ENCODE data around the gene TRIP4.
"Not testable (repeated sequence)": the region's sequence is repeated elsewhere in the genome, so short reads cannot be mapped to it uniquely, and the experiment has no call there.

Gene TRIP4

GRCh38 chr15:64381000-64381751 is 6.5 kb upstream of the TRIP4 start, which contains the start of gene PCLAF:
PCLAF (minus strand) TSS chr15:64381441; CDS start chr15:64381371, 70 bp downstream.
- DNase-seq (ENCODE audit: low read depth in 2 of 2) = peak; percentile 91 to 94

- DNase-seq (ENCODE audit: low read depth in 2 of 2) = no peak
Observed at GRCh38 chr15:64383760-64384159, 3.9 kb upstream of the TRIP4 start.

- DNase-seq (ENCODE audit: low read depth in 2 of 2) = no peak
Observed at GRCh38 chr15:64386291-64386690, 1.3 kb upstream of the TRIP4 start.

- no peak for DNase-seq (ENCODE audit: low read depth in 2 of 2)
Observed at GRCh38 chr15:64389036-64389435, 1.4 kb downstream of the TRIP4 start.

- not testable (repeated sequence) for DNase-seq (ENCODE audit: low read depth in 2 of 2)
Observed at GRCh38 chr15:64392471-64392870, 4.8 kb downstream of the TRIP4 start.

DNA sequence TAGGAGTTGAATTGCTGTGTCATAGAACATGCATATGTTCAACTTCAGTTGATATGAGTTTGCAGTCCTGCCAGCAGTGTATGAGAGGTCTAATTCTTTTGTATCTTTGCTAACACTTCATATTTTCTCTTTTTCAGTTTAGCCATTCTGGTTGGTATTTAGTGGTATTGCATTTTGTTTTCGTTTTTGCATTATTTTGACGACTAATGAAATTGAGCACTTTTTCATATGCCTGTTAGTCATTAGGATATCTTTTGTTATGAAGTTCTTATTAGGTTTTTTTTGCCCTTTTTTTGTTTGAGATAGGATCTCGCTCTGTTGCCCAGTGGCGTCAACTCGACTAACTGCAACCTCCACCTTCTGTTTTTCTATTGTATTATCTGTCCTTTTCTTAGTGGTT is 9.2 kb downstream of the TRIP4 start:
- DNase-seq (ENCODE audit: low read depth in 2 of 2) = no peak

DNA sequence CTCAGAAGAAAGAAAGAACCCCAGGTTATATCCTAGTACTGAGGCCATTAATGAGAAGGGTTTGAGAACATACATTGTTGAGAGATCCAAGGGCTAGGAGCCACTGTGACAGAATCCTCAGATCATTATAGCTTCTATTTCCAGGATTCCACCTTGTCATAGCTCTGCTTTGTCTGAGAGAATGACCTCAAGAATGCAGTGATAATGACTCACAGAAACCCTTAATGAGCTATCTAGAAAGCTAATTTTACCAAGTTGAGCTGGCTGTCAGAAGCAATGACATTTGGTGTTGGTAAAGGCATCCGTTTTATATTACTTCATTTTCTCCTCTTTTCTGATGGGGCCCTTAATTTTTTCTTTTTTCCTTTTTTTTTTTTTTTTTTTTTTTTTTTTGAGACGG is 10.9 kb downstream of the TRIP4 start:
- DNase-seq (ENCODE audit: low read depth in 2 of 2) = no peak

DNA sequence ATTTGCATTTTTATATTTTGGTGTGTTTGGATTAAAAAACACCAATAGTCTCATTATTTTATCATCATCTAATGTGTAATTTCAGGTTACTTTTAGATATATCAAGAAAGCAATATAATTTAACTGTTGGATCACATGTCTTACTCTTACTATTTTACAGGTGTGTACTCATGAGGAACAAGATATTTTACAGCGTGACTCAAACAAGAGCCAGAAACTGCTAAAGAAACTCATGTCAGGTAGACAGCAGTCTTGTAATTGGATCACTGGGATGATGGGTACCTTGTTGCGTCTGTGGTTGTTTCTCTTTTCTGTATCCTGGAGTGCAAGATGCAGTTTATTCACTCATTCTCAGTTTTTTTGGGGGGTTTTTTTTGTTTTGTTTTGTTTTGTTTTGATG is 12.9 kb downstream of the TRIP4 start:
- DNase-seq (ENCODE audit: low read depth in 2 of 2) = no peak

- DNase-seq (ENCODE audit: low read depth in 2 of 2) = no peak
Observed at GRCh38 chr15:64412216-64412615, 24.6 kb downstream of the TRIP4 start.

DNA sequence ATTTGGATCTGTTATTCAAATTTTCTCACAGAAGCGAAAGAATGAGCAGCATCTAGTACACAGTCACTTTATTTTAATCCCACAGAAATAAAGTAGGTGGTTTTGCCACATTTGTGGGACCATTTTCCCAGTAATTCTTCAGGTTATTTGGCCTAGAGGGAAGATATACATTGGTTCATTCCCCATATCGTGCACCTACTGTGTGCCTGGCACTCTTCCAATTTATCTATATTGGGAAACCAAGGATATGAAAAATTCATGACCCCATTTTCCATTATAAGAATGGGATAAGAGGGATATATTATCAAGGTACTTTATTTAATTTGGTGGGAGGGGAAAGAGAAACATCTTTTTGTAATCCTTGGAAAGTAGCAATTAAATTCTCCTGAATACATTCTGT is 35.1 kb downstream of the TRIP4 start:
- no peak for DNase-seq (ENCODE audit: low read depth in 2 of 2)

- DNase-seq (ENCODE audit: low read depth in 2 of 2) = no peak
Observed at GRCh38 chr15:64423970-64424369, 36.3 kb downstream of the TRIP4 start.

- DNase-seq (ENCODE audit: low read depth in 2 of 2) = no peak
Observed at GRCh38 chr15:64425221-64425620, 37.6 kb downstream of the TRIP4 start.

GRCh38 chr15:64426845-64427465 is 39.3 kb downstream of the TRIP4 start:
- no peak for DNase-seq (ENCODE audit: low read depth in 2 of 2)

GRCh38 chr15:64429448-64429847 is 41.8 kb downstream of the TRIP4 start:
- DNase-seq (ENCODE audit: low read depth in 2 of 2) = no peak

DNA sequence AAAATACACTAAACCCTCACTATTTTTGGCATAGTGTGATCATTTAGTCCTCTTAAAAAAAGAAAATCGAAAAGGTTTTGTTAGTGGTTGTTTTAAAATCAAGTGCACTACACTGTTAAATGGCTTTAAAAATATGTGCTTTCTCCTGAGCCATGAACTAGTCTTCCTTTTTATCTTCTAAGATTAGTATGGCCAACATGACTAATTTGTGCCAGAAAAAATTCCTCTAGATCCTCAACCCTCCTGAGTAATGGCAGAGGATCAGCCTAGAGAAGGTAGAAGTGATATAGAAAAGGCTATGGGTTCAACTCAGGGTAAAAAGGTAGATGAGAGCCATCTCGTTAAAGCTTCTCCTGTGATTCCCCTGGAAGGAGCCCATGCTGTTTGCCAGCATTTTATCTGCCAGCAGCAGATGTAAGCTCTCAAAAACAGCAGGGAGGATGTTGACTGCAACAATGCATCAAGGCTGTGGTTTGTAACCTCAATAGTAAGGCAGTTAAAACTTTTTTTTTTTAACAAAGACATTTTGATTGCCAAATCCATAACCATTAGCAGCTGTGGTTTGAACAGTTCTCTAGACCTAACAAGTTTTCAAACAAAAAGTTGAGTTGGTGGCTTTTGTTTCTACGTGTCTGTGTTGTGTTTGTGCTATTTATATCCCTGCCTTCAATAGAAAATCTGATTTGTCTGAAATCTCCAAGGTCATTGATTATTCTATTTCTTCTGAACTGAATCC is 42.5 kb downstream of the TRIP4 start:
- no peak for DNase-seq (ENCODE audit: low read depth in 2 of 2)

DNA sequence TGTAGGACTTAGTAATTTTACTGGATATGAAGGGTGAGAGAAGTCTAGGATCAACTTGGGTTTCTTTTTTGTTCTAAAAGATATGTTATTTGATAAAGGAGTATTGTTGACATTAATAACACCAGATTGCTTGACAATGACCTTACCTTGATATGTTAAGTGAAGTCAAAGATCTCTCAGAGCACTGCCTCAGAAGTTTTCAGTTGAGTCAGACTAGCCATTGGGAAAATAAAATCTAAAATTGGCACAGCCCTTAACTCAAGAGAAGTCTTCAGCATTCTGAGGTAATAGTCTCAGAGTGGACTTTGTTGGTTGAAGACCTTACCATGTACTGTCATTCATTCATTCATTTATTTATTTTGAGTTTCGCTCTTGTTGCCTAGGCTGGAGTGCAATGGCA is 50.3 kb downstream of the TRIP4 start:
- no peak for DNase-seq (ENCODE audit: low read depth in 2 of 2)

GRCh38 chr15:64438653-64439447 is 51.2 kb downstream of the TRIP4 start:
- no peak for DNase-seq (ENCODE audit: low read depth in 2 of 2)

DNA sequence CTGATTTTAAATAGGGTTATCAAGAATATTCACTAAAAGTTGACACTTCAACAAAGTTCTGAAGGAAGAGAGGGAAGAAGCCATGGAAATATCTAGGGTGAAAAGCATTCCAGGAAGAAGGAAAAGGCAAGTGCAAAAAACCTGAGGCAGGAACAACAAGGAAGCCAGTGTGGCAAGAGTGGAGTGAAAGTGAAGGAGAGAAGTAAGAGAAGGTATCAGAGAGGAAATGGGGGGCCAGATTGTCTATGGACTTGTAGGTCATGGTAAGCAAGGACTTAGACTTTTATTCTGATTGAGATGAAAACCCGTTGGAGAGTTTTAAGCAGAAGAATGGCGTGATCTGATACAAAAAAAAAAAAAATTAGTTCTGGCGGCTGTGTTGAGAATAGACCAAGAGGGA is 54.2 kb downstream of the TRIP4 start:
- no peak for DNase-seq (ENCODE audit: low read depth in 2 of 2)

- DNase-seq (ENCODE audit: low read depth in 2 of 2) = no peak
Observed at GRCh38 chr15:64443016-64443415, 55.4 kb downstream of the TRIP4 start.

DNA sequence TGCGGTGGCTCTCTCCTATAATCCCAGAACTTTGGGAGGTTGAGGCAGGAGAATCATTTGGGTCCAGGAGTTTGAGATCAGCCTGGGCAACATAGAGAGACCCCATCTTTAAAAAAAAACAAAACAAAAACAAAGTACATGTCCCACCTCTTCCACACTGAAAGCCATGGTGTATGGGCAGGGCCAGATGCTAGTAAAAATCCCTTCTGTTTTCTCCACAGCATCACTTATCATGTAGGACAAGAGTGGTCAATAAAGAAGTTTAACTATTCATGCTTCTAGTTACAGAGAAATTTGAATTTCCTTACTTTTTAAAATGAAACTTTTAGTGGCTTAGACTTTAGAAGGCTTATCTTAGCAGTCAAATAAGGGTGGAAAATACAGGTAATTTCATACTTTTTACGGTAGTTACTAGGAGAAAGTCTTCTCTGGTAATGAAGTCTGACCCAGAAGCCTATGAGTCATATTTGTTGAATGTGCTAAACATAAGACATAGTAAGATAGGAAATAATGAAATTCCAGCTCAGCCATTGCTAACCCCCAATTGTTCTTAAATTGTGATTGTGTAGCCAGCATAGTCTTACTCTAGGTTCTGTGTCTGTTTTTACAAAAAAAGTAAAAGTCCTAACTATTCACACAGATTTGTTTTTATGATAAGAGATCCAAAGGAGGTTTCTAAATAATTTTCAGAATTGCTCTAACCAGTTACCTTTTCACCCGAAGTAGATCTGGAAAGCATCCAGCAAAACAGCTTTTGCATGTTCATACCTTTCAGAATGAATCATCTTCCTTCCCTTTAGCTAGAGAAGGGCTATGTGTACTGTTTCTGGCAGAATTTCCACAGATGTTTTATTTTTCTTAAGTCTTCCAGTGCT is 56.3 kb downstream of the TRIP4 start:
- no peak for DNase-seq (ENCODE audit: low read depth in 2 of 2)

GRCh38 chr15:64444836-64445235 is 57.2 kb downstream of the TRIP4 start:
- no peak for DNase-seq (ENCODE audit: low read depth in 2 of 2)
